Measurements from ENCODE around the gene FHDC1.

The FHDC1 gene

DNA sequence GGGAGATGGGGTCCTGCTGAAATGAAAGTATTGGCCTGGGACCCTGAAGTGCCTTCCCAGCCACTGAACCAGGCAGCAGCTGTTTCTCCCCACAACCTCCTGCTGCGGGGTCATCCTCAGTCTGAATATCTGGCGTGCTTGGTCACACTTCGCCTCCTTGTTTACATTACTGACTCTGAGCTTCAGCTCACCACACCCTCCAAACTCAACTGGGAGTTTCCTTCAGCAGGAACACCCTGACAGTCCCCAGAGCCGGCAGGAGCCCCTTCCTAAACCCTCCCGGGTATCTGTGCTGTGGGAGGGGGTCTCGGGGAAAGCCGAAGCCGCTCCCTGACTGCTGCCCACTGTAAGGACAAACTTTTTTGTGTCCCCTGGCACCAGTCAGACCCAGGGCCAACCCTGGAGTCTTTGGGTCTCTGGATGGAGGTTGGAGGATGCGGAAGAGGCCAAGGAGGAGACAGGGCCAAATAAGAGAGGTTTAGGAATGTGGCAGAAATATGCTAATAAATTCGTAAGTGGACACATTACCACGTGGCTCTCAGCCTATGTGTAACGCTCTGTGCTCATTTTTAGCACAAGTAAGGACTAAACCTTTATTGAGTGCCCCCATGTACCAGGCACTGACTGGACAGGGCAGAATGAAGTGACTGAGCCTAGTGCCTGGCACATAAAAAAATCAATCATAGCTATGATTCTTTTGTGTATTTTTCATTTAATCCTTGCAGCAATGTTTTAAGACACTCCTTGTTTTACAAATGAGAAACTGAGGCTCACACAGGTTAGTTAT lies 20.7 kb downstream of the FHDC1 start:
- DNase-seq (ENCODE audit: low read depth), result no peak
- TF ChIP-seq, protein P1, sequence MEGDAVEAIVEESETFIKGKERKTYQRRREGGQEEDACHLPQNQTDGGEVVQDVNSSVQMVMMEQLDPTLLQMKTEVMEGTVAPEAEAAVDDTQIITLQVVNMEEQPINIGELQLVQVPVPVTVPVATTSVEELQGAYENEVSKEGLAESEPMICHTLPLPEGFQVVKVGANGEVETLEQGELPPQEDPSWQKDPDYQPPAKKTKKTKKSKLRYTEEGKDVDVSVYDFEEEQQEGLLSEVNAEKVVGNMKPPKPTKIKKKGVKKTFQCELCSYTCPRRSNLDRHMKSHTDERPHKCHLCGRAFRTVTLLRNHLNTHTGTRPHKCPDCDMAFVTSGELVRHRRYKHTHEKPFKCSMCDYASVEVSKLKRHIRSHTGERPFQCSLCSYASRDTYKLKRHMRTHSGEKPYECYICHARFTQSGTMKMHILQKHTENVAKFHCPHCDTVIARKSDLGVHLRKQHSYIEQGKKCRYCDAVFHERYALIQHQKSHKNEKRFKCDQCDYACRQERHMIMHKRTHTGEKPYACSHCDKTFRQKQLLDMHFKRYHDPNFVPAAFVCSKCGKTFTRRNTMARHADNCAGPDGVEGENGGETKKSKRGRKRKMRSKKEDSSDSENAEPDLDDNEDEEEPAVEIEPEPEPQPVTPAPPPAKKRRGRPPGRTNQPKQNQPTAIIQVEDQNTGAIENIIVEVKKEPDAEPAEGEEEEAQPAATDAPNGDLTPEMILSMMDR (IDR thresholded peaks at IDR 0.05; ENCODE audit: insufficient read depth, low read depth, low read length, missing control alignments), result no peak
- H3K4me3 ChIP-seq (ENCODE audit: low read depth, low read length), result no peak overlapping the region

DNA sequence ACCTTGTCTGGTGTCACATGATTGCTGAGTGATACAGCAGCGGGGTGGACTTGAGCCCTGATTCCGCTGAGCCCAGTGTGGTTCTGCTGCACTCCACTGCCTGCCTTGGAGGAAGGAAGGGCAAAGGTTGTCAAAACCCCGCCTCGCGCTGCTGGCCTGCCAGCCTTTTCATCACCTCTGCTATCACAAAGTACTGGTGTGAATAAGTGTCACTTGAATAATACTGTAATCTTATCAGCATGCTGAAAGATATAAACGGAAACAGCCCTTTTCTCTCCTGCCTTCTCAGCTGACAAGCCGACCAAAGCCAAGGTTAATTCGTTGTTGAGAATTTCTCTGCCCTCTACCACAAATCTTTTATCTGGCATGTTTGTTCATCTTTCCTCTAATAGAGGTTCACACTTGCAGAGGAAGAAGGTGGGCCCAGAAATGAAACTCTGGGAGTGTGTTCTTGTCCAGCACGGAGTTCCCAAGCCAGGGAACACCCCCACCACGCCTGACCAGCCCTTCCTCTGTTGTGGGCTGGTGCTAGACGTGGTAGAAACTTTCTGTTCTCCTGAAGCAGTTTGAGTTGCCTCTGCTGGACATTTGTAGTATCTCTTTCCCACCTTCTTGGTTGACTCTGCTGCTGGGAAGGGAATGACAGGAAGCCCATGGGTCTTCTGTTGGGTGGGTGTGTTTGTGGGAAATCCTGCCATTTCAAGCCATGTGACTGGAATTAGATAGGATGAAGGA lies 21.5 kb downstream of the FHDC1 start:
- TF ChIP-seq, protein P1 (IDR thresholded peaks at IDR 0.05; ENCODE audit: insufficient read depth, low read depth, low read length, missing control alignments), result no peak

DNA sequence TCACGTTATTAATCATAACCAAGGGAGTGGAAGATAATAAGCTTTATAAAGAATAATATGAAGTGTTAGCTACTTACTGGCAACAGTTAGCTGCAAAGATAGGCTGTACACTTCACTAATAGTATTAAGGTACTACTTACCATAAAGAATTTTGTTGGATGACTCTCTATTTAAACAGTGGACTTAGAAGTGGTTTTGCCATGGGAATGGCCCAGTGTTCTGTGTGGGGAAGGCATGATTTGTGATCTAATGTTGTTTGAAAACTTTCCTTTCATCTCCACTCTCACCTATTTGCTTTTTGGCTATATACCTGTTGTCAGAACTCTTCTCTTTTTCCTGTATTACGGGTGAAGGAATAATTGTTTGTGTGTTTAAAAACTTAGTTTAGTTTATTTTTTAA lies 23.0 kb downstream of the FHDC1 start:
- DNase-seq (ENCODE audit: low read depth), result no peak
- H3K4me3 ChIP-seq (ENCODE audit: low read depth, low read length), result no peak overlapping the region
- TF ChIP-seq, protein P1 (IDR thresholded peaks at IDR 0.05; ENCODE audit: insufficient read depth, low read depth, low read length, missing control alignments), result no peak

More for the DNA sequence above, 21.5 kb downstream of the FHDC1 start:
- no peak overlapping the region for H3K4me3 ChIP-seq (ENCODE audit: low read depth, low read length)
- DNase-seq (ENCODE audit: low read depth), result no peak

DNA sequence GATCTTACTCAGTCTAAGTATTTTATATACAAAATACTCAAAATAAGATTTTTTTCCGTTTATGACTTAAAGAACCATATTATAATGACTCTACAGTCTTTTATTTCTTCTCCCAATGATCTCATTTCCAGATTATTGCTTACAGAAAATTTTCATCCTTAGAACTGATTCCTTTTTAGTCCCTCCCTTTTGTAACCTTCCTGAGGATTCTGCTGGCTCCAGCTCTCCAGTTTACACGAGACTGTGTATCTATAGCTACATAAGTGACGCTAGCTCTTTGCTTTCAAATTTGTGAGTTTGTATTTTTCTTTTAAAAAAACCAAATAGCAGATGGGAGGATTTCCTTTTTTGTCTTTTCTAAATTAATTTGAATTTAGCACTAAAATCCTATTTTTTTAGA lies 24.0 kb downstream of the FHDC1 start:
- TF ChIP-seq, protein P1 (IDR thresholded peaks at IDR 0.05; ENCODE audit: insufficient read depth, low read depth, low read length, missing control alignments), result no peak
- no peak for DNase-seq (ENCODE audit: low read depth)
- H3K4me3 ChIP-seq (ENCODE audit: low read depth, low read length), result no peak overlapping the region

DNA sequence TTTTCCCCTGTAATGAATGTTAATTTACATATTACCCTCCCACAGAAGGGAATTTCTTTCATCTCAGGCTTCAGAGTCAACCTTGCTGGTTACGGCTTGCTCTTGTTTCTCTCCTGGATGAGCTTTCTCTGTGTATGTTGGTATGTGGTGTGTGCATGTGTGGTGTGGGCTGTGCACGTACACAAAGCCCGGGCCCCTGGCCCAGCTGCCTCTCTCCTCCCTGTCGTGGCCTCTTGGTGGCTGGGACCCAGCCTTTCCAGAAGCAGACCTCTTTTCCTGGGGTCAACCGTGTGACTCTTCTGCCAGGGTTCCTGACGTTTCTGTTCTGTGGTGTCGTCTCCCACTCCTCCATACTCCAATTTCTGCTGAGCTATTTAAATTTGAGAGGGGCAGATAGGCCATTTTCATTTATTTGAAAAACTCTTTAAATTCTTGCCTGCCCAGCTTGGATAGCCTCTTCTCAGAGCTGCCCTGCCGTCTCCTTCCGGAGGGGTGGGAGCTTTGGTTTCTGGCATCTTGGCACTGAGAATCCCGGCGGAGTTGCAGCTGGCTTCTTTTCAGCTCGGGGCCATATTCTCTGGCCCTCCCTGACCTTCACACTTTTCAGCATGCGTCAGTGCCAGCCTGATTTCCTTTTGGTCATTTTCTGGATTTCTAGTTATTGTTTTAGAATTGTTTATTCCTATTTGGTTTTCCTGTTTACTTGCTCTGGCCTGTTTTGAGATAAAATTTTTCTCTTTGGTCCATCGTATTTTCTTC lies 25.1 kb downstream of the FHDC1 start:
- H3K4me3 ChIP-seq (ENCODE audit: low read depth, low read length), result no peak overlapping the region
- TF ChIP-seq, protein P1 (IDR thresholded peaks at IDR 0.05; ENCODE audit: insufficient read depth, low read depth, low read length, missing control alignments), result no peak
- no peak for DNase-seq (ENCODE audit: low read depth)

DNA sequence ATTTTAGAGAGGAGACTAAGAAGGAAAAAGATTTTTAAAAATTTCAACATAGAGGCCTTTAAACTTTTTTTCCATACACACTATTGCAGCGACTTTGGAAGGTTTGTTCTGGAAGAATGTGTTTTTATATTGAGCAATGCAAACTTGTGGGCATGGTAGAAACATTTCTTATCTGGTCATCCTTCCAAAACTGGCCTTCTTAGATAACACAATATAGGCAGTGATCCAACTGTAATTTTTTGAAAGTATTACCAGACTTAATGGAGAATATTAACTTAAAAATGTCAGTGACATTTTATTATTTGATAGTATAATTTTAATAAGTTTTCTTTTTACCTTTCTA lies 25.6 kb downstream of the FHDC1 start:
- TF ChIP-seq, protein P1 (IDR thresholded peaks at IDR 0.05; ENCODE audit: insufficient read depth, low read depth, low read length, missing control alignments), result no peak
- DNase-seq (ENCODE audit: low read depth), result no peak
- no peak overlapping the region for H3K4me3 ChIP-seq (ENCODE audit: low read depth, low read length)
